ENCODE data around the gene ZNF486.
"Not testable (repeated sequence)": the region's sequence is repeated elsewhere in the genome, so short reads cannot be mapped to it uniquely, and the experiment has no call there.

ZNF486 gene

GRCh38 chr19:20167020-20167644 is at the start of gene ZNF486:
TSS of gene ZNF486 (plus strand) at chr19:20167214. CDS start at chr19:20167331, 117 bp downstream.
- peak; percentile 6 for DNase-seq (ENCODE audit: low spot score)

GRCh38 chr19:20118064-20118839 is 48.8 kb upstream of the ZNF486 start:
- not testable (repeated sequence) for DNase-seq (ENCODE audit: low spot score)

- DNase-seq (ENCODE audit: low spot score) = no peak
These were observed 42.1 kb upstream of the ZNF486 start for GRCh38 chr19:20124879-20125278.

- DNase-seq (ENCODE audit: low spot score) = not testable (repeated sequence)
These were observed 34.1 kb upstream of the ZNF486 start for GRCh38 chr19:20132933-20133332.

- not testable (repeated sequence) for DNase-seq (ENCODE audit: low spot score)
These were observed 29.3 kb upstream of the ZNF486 start for GRCh38 chr19:20137714-20138113.

- no peak for DNase-seq (ENCODE audit: low spot score)
These were observed 15.3 kb upstream of the ZNF486 start for GRCh38 chr19:20151617-20152145.

GRCh38 chr19:20152506-20152905 is 14.5 kb upstream of the ZNF486 start:
- not testable (repeated sequence) for DNase-seq (ENCODE audit: low spot score)

DNA sequence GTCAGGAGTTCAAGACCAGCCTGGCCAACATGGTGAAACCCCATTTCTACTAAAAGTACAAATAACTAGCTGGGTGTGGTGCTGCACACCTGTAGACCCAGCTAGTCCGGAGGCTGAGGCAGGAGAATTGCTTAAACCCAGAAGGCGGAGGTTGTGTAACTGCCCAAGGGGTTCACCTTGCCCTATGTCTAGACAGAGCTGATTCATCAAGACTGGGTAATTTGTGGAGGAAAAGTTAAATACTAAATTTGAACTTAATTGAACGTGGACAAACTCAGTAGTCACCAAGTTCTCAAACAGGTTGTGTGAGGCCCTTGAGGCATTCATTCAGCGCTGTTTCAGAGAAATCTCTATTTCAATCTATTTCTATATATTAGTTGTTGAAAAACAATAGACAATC is 13.7 kb upstream of the ZNF486 start:
- no peak for DNase-seq (ENCODE audit: low spot score)

GRCh38 chr19:20154636-20155035 is 12.4 kb upstream of the ZNF486 start:
- DNase-seq (ENCODE audit: low spot score) = no peak

- DNase-seq (ENCODE audit: low spot score) = no peak
These were observed 4.2 kb upstream of the ZNF486 start for GRCh38 chr19:20162821-20163220.

- DNase-seq (ENCODE audit: low spot score) = no peak
These were observed 2.6 kb upstream of the ZNF486 start for GRCh38 chr19:20164456-20164855.

DNA sequence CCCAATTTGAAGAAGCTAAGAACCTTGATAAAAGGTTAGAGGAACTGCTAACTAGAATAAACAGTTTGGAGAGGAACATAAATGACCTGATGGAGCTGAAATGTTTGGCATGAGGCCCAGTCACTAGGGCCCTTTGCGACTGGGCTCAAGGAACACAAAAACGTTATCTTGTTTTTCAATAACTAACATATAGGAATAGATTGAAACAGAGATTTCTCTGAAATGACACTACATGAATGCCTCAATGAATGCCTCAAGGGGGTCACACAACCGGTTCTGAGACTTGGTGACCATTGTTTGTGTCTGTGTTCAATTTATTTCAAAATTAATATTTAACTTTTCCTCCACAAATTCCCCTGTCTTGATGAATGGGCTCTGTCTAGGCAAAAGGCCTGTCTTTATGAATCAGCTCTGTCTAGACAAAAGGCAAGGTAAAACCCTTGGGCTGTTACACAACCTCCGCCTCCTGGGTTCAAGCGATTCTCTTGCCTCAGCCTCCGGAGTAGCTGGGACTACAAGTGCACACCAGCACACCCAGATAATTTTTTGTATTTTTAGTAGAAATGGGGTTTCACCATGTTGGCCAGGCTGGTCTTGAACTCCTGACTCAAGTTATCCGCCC is 932 bp upstream of the ZNF486 start:
- DNase-seq (ENCODE audit: low spot score) = no peak

GRCh38 chr19:20167651-20168122 is 673 bp downstream of the ZNF486 start:
- DNase-seq (ENCODE audit: low spot score) = no peak

GRCh38 chr19:20171285-20171684 is 4.3 kb downstream of the ZNF486 start:
- DNase-seq (ENCODE audit: low spot score) = no peak

DNA sequence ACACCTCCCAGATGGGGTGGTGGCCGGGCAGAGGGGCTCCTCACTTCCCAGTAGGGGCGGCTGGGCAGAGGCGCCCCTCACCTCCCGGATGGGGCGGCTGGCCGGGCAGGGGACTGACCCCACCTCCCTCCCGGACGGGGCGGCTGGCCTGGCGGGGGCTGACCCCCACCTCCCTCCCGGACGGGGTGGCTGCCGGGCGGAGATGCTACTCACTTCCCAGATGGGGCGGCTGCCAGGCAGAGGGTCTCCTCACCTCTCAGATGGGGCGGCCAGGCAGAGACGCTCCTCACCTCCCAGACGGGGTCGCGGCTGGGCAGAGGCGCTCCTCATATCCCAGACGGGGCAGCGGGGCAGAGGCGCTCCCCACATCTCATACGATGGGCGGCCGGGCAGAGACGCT is 8.8 kb downstream of the ZNF486 start:
- not testable (repeated sequence) for DNase-seq (ENCODE audit: low spot score)

DNA sequence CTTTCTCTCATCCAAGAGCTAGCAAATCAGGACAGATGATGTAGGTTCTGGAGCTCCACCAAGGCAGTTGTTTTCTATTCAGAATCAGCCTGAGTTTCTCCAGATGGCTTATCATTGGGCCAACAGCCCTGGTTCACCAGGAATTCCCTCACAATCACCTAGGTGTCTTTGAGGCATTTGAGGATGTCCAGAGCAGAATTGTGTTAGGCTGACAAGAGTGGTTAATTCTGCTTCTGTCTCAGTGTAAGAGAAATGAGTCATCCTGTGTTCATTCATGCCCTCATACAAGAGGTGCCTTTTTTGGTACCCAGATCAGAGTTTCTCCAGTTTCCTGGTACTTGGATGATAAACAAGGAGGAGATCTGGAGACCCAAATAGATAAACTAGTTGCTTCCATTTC is 12.9 kb downstream of the ZNF486 start:
- not testable (repeated sequence) for DNase-seq (ENCODE audit: low spot score)

GRCh38 chr19:20182222-20182785 is 15.3 kb downstream of the ZNF486 start:
- no peak for DNase-seq (ENCODE audit: low spot score)

- DNase-seq (ENCODE audit: low spot score) = no peak
These were observed 19.2 kb downstream of the ZNF486 start for GRCh38 chr19:20186174-20186573.

- no peak for DNase-seq (ENCODE audit: low spot score)
These were observed 30.7 kb downstream of the ZNF486 start for GRCh38 chr19:20197747-20198146.

DNA sequence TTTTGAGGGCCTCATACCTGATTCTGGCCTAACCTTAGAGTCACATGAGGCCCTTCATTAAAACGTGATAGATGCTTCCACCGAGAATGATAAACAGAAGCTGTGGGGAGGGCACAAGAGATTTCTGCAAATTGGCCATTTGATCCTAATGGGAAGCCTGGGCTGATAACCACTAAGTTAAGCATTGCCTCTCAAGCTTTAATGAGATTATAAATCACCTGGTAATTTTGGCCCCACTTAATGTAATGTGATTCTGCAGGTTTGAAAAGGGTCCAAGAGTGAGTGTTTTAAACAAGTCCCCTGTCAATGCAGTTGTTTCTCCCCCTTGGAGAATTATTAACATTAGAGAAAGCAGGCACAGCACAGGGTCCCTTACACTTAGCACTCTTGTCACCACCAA is 42.0 kb downstream of the ZNF486 start:
- no peak for DNase-seq (ENCODE audit: low spot score)

DNA sequence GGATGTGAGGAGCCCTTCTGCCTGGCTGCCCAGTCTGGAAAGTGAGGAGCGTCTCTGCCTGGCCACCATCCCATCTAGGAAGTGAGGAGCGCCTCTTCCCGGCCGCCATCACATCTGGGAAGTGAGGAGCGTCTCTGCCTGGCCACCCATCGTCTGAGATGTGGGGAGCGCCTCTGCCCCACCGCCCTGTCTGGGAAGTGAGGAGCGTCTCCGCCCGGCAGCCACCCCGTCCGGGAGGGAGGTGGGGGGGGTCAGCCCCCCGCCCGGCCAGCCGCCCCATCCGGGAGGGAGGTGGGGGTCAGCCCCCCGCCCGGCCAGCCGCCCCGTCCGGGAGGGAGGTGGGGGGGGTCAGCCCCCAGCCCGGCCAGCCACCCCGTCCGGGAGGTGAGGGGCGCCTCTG is 47.4 kb downstream of the ZNF486 start:
- DNase-seq (ENCODE audit: low spot score) = not testable (repeated sequence)

DNA sequence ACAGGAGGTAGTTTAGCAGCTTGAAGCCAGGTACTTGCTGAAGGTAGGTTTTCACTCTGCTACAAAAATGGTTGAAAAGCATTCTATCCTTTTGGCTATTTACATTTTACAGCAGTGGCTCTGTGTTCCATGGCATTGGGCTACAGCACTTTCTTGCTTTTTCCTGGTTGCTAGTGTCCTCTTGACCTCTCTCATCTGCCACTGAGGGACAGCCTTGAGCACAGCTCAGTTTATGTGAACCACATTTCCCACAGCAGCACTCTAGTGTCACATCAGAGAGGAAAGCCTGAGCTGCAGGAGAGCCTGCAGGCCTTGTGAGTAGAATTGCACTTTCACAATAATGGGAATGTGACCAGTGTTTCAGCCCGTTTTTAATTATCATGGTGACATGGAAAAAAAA is 54.6 kb downstream of the ZNF486 start:
- not testable (repeated sequence) for DNase-seq (ENCODE audit: low spot score)
